GM18907 (cell line): ENCODE results near the gene SETD2.
A peak's percentile ranks its signal among the peaks of the same experiment; 100 is the strongest.
"Not testable (repeated sequence)": the region's sequence is repeated elsewhere in the genome, so short reads cannot be mapped to it uniquely, and the experiment has no call there.

Experiments used
- ATAC-seq: cut with Tn5 transposase; IDR thresholded peaks from one replicate; pipeline ENCODE4 v1.9.1; 2021; ENCODE audit warnings: mild to moderate bottlenecking, moderate library complexity; ENCODE audit not compliant: unreplicated experiment

The SETD2 gene, protein sequence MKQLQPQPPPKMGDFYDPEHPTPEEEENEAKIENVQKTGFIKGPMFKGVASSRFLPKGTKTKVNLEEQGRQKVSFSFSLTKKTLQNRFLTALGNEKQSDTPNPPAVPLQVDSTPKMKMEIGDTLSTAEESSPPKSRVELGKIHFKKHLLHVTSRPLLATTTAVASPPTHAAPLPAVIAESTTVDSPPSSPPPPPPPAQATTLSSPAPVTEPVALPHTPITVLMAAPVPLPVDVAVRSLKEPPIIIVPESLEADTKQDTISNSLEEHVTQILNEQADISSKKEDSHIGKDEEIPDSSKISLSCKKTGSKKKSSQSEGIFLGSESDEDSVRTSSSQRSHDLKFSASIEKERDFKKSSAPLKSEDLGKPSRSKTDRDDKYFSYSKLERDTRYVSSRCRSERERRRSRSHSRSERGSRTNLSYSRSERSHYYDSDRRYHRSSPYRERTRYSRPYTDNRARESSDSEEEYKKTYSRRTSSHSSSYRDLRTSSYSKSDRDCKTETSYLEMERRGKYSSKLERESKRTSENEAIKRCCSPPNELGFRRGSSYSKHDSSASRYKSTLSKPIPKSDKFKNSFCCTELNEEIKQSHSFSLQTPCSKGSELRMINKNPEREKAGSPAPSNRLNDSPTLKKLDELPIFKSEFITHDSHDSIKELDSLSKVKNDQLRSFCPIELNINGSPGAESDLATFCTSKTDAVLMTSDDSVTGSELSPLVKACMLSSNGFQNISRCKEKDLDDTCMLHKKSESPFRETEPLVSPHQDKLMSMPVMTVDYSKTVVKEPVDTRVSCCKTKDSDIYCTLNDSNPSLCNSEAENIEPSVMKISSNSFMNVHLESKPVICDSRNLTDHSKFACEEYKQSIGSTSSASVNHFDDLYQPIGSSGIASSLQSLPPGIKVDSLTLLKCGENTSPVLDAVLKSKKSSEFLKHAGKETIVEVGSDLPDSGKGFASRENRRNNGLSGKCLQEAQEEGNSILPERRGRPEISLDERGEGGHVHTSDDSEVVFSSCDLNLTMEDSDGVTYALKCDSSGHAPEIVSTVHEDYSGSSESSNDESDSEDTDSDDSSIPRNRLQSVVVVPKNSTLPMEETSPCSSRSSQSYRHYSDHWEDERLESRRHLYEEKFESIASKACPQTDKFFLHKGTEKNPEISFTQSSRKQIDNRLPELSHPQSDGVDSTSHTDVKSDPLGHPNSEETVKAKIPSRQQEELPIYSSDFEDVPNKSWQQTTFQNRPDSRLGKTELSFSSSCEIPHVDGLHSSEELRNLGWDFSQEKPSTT (N-terminal part only)

DNA sequence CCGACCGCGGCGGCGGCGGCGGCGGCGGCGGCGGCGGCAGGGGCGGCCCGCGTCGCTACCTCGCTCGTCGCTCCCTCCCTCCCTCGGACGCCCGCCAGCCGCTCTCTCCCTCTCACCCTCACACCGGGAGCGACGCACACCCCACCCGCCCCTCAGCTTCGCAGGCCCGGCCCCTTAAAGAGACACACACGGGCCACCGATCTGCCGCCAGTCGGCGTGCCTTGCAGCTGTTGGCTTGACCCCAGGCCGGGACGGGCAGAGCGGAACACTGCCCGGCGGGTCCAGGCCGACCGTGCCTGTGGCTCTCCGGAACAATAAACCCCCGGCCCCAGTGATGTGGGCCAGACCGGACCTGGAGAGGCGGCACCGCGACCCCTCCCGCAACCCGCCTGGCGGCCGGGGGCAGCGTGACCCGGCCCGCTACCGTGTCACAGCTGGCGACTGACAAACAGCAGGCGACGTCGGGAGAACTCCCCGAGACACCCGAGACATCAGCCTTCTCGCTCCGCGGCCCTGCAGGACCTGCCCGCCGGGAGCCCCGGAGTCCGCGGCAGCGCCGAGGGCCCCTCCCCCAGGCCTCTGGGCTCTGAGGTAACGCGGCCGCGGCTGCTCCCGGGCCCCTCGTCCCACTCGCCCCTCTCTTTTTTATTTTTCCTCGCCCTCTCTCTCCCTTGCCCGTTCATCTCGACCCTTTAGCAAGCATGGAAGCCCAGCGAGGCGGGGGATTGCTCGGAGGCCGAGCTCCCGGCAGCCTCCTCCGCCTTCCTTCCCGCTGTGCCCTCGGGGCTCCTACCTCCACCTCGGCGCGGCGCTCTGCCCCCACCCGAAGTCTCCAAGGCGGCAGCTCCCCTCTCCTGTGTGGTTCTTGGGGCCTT, at the start of gene SETD2:
Gene SETD2, minus strand, starts transcription at position 107 of the 875 bp plus-strand sequence. CDS start 189 bp downstream, outside the sequence.
- ATAC-seq: peak; percentile 72

DNA sequence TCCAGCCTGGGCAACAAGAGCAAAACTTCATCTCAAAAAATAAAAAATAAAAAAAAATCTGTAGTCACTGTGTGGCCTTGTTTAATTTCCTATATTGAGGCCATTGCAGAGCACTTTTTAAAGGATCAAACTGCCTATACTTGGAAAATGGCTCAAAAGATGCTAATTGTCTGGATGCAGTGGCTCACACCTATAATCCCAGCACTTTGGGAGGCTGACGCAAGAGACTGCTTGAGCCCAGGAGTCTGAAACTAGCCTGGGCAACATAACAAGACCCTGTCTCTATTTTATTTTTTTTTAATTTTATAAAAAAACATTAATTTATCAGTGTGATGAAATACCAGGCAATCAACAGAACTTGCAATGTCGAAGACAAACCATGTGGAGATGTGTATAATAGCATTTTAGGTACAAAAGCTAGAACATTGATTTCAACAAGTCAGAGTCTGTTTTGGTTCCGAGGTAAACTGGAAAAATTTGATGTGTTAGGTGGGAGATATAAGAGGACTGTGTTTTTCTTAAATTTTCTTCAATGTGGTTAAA, 47.0 kb upstream of the SETD2 start:
- no peak for ATAC-seq

DNA sequence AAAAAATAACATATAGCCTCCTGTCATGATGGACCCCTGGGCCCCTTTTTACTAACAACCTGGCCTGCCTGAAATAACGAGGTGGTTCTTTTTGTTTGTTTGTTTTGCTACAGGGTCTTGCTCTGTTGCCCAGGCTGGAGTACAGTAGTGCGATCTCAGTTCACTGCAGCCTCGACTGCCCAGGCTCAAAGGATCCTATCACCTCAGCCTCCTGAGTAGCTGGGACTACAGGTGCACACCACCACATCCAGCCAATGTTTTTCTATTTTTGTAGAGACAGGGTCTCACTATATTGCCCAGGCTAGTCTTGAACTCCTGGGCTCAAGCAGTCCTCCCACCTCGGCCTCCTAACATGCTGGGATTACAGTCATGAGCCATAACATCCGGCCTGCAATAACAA, 42.1 kb upstream of the SETD2 start:
- ATAC-seq: not testable (repeated sequence)

DNA sequence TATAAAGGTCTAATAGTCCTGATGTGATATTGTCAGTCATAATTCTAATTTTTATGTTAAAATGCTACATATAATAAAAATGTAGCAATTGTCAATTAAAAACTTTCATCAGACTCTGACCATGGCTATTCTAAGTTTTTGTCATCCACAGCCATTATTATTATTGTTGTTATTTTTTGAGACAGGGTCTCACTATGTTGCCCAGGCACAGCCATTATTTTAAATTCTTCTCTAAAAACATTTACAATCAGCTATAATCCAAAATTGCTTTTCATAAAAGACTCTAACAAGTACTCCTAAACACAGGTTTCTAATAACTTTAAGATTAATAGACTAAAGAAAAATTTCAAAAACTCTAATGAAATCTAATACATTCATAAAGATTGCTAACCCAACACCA, 41.0 kb upstream of the SETD2 start:
- no peak for ATAC-seq

DNA sequence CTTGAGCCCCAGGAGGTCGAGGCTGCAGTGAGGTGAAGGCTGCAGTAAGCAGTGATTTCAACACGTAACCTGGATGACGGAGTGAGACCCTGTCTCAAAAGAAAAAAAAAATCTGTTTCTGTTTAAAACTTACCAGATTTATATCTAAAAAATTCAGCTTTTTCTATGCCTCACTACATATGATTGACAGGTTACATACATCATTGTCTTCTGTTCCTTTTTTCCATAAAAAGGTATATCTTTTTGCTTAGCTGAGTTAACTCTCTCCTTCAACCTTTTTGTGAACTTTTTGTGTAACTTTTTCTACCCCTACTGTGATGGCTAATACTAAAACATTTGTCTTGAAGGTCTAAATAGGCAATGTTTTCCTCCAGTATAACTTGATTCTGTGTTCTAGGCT, 38.6 kb upstream of the SETD2 start:
- no peak for ATAC-seq

DNA sequence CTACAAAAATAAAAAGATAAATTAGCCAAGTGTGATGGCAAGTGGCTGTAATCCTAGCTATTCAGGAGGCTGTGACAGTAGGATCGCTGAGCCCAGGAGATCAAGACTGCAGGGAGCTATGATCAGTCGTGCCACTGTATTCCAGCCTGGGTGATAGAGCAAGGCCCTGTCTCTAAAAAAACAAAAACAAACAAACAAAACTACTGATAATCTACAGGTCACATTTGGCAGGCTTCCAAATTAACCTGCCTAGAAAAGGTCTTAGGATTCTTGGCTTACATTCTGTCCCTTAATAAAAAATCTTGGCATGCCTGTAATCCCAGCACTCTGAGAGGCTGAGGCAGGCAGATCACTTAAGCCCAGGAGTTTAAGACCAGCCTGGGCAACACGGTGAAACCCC, 33.4 kb upstream of the SETD2 start:
- ATAC-seq: no peak

DNA sequence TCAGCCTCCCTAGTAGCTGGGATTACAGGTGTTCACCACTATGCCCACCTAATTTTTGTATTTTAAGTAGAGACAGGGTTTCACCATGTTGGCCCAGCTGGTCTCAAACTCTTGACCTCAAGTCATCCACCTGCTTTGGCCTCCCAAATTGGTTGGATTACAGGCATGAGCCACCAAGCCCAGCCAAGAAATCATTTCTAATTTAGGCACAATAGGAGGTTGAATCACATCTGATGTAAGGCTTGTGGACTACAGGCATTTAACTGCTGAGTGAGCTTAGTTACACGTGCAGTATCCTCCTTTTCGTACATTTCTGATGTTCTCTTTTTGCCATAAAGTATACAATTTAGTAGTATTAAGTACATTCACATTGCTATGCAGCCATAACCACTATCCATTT, 31.1 kb upstream of the SETD2 start:
- no peak for ATAC-seq

DNA sequence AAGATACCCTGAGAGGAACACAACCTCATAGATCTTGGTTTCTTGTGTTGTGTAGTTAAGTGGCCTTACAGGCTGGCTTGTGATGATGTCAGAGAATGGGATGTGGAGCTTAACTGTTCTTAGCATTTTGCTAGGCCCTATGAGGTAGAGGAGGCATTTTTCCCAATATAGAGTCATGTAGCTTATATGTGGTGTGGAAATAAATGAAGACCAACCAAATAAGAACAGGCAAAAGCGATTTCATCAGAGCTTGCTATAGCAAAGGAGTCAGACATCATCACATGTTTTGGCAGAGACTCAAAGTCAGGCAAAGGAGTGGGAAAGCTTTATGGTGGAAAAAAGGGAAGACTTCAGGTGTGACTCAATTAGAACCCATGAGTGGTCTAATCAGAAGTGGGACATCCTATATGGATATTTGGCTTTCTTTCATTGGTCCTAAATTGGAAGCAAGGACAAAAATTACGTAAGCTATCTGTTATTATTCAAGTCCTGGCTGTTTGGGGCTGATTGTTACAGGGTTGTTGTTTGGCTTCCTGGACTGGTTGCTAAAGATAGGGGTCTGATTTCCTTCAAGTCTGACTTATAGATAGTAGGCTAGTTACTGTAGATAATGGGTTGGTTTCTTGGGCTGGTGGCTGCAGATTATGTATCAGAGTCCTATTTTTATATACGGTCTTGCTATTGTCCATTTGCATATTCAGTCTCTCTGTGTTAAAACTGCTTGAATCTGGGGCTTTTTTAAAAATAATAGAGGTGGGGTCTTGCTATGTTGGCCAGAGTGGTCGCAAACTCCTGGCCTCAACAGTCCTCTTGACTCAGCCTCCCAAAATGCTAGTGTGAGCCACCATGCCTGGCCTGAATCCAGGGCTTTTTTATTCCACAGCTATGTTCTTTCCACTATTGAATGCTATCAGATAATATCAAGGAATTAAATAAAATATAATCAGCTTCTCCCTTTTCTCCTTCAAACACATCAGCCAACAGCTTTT, 30.3 kb upstream of the SETD2 start:
- no peak for ATAC-seq

DNA sequence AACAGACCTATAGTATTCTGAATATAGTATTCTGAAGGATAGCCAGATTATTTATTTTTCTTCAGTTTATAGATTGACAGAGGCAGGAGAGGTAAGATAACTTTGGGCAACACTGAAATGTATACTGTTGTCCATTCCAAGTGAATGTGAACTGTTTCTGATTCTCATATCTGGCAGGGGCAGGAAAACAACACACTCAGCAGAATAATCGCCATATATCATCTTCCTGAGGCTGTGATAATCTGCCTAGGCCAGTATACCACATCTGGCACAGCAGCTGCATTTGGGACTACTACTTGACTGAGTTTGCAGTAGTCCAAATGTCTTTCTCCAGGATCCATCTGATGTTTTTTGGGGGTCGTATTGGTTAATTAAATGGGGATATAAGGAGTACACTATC, 22.4 kb upstream of the SETD2 start:
- no peak for ATAC-seq

DNA sequence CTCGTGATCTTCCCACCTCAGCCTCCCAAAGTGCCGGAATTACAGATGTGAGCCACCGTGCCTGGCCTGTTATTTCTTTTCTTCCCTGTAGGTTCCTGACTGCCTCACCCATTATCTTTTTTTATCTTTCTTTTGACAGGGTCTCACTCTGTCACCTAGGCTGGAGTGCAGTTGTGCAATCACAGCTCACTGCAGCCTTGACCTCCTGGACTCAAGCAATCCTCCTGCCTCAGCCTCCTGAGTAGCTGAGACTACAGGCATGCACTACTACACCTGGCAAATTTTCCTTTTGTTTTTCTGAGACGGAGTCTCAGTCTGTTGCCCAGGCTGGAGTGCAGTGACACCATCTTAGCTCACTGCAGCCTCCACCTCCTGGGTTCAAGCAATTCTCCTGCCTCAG, 17.8 kb upstream of the SETD2 start:
- ATAC-seq: not testable (repeated sequence)

DNA sequence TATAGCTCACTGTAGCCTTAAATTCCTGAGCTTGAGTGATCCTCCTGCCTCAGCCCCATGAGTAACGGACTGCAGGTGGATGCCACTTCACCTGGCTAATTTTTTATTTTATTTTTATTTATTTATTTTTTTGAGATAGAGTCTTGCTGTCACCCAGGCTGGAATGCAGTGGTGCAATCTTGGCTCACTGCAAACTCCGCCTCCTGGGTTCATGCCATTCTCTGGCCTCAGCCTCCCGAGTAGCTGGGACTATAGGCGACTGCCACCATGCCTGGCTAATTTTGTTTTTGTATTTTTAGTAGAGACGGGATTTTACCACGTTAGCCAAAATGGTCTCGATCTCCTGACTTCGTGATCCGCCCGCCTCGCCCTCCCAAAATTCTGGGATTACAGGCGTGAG, 16.1 kb upstream of the SETD2 start:
- ATAC-seq: not testable (repeated sequence)

DNA sequence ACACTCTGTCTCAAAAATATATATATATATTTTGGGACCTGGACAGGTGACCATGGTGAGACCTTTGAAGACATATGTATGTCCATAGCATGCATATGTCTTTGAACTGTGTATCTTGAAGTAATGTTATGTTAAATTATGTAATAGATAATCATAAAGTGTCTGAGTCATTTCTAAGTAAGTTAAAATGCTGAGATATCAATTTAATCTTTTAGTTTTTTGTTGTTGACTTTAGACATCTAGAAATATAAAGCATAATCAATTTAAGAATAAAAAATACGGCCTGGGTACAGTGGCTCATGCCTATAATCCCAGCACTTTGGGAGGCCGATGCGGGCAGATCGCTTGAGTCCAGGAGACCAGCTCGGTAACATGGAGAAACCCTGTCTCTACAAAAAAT, 12.7 kb upstream of the SETD2 start:
- no peak for ATAC-seq

DNA sequence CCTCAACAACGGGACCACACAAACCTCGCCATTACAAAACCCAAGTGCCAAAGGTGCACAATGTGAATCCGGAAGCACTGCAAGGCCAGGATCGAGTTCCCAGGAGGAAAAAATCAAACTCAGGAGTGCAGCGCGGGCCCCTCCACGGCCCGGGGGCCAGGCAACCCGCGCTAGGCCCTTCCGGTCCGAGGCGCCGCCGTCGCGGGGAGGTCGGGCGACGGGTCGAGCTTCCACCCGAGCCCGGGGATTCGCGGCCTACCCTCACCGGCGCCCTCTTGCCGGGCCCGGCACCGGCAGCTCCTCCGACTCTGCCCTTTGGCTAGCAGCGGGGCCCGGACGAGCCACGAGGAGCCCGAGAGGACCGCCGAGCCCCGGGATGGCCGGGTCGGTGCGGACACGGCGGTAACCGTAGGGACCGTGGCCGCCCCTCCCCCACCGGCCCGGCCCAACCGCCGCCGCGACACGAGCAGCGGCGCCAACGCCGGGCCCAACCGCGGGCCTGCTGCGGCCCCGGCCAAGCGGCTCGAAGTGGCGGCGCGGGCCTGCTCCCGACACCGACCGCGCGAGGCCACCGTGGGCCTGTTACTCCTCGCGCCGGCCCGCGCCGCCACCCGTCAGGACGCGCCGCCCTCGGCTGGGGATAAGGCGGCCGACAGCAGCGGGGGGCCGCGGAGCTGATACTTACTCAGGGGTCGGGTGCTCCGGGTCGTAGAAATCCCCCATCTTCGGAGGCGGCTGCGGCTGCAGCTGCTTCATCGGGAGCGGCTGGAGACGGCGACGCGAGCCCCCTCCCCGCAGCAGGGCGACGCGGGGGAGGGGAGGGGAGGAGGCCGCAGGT, 525 bp downstream of the SETD2 start:
- peak; percentile 25 for ATAC-seq

DNA sequence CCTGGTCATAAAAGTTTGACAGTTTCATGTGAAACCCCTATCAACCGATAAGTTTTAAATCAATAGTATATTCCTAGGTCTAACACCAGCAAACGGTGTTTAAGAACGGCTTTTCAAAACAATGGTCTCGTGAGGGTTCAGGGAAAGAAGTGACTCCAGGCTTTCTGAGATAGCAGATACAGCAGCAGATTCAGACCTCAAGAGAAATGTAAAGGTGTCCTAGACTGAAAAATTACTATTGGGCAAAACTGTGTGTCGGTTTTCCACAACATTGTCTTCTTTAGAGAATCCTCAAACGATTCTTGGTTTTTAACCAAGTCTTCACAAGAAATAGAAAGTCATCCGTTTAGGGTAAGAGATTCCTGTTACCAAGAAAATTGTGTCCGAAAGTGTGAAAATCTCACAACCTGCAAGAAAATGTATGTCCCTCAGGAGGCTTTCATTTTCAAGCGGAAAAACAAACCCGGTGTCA, 1.2 kb downstream of the SETD2 start:
- no peak for ATAC-seq

DNA sequence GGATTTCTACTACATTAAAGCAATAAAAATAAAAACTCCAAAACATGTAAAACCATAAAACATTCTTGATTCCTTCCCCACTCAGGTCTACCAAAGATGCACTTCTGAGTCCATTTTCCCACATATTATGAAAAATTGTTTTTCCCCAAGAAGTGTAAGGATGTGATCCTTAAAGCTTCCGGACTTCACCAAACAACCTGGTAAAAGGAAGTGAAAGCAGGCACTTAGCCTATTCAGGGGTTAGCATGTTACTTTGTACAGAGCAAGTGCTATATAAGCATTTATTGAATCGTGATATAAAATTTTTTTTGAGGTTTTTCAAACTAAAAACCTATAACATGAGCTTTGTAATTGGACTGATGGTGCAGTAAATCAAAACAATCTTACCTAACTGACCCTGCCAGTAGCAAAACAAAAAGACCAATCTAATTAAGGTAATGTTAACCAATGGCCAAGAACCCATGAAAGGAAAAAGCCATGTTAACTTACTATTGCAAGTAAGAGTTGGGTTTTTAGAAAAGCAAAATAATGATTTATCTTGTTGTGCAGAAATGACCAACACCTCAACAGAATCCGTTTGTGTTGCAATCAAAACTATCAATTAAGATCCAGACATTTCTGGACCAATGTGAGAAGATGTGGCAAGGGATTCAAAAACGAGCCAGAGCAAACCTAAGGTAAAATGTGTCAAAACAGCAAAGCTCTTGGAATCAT, 1.8 kb downstream of the SETD2 start:
- no peak for ATAC-seq

DNA sequence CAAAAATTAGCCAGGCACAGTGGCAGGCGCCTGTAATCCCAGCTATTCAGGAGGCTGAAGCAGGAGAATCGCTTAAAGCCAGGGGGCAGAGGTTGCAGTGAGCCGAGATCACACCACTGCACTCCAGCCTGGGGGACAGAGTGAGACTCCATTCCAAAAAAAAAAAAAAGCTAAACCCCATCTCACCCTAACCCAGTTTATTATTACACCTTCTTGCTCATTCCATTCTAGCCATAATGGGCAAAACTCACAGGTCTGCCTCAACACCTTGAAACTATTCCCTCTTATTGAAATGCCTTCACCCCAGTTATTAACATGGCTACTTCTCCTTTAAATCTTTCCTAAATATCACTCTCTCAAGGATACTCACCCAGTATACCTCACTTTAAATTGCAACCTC, 4.1 kb downstream of the SETD2 start:
- no peak for ATAC-seq

DNA sequence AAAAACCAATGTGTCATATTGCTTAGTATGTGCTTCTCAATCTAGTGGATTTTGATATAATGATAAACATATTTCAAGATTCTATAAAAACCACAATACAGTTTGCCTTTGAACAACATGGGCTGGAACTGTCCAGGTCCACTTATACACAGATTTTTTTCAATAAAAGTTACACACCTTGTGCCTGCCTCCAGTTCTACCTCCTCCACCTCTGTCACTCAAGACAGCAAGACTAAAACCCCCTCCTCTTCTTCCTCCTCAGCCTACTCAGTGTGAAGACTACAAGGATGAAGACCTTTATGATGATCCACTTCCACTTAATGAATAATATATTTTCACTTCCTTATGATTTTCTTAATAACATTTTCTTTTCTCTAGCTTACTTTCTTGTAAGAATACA, 5.7 kb downstream of the SETD2 start:
- no peak for ATAC-seq
